ENCODE results near the gene GRIN1. TPM values are rescaled to one million over a fixed set of nuclear protein-coding genes. Genes with fewer than 3 reads are reported as not detected.

GRIN1 gene
- total RNA-seq, 1 experiment from 2014 or later, result 2.9 TPM

- Histone ChIP-seq H2AFZ (ENCODE audit: low read length) (no peak overlapping the region), H2BK120ac (ENCODE audit: low read depth, low read length, poor library complexity, severe bottlenecking) (no peak overlapping the region), H4K91ac (ENCODE audit: insufficient read length, low read depth, low read length) (no peak overlapping the region), H4K20me1 (ENCODE audit: control insufficient read depth, insufficient read depth, insufficient read length) (no peaks in the 10 kb centered on the region), H3T11ph (ENCODE audit: low read length) (no peak overlapping the region), H3K56ac (ENCODE audit: insufficient read length, low read depth, low read length) (no peak overlapping the region), H2AK5ac (ENCODE audit: insufficient read length, low read length) (no peak overlapping the region), H3K4me1 (ENCODE audit: insufficient read depth, low read length) (no peaks in the 10 kb centered on the region), H3K14ac (ENCODE audit: insufficient read depth, low read length) (no peak overlapping the region), H3K23me2 (ENCODE audit: insufficient read length, low read depth, low read length, poor library complexity, severe bottlenecking) (no peaks in the 10 kb centered on the region), H2BK5ac (ENCODE audit: insufficient read length, low read length) (no peak overlapping the region), H3K9me3 (ENCODE audit: control insufficient read depth, low read depth, low read length) (no peaks in the 10 kb centered on the region), H3K4ac (ENCODE audit: low read depth, low read length) (no peak overlapping the region), H3K9ac (ENCODE audit: extremely low read depth, insufficient read length, low read length) (no peak overlapping the region), H3K4me2 (ENCODE audit: insufficient read depth, insufficient read length, low read length) (no peak overlapping the region), H3K27ac (ENCODE audit: insufficient read length, low read depth, low read length) (no peak overlapping the region), H3K79me1 (ENCODE audit: insufficient read depth, low read depth, low read length, poor library complexity, severe bottlenecking) (no peaks in the 10 kb centered on the region), H3K79me2 (ENCODE audit: insufficient read depth, low read length) (no peaks in the 10 kb centered on the region), H2BK15ac (ENCODE audit: low read depth, low read length) (no peak overlapping the region), H3K18ac (ENCODE audit: insufficient read length, low read depth, low read length) (no peak overlapping the region), H4K5ac (ENCODE audit: insufficient read length, low read depth, low read length) (no peak overlapping the region), H3K27me3 (ENCODE audit: insufficient read depth, low read length) (peaks cover 4% of the 10 kb centered on the region; the same call in 1 of the 2 replicates), H2BK20ac (ENCODE audit: low read depth, low read length, poor library complexity, severe bottlenecking) (no peak overlapping the region), H2BK12ac (ENCODE audit: insufficient read length, low read depth, low read length) (no peak overlapping the region), H3K23ac (ENCODE audit: insufficient read length, low read depth, low read length) (no peak overlapping the region), H4K8ac (replicated peaks; ENCODE audit: insufficient read length, low read depth, low read length) (no peak overlapping the region)
- peak overlapping the region in 1 of 2 experiments; percentile 29; a peak in 1 of 5 replicates for H3K4me3 Mint-ChIP-seq
- H3K9me3 Mint-ChIP-seq, result peaks cover 0 to 3% of the 10 kb centered on the region in 2 experiments; a peak in 2 of 5 replicates
- peak; percentile 20; the same call in 1 of the 3 replicates for TF ChIP-seq CTCF (conservative IDR thresholded peaks at IDR 0.05)
- peaks cover 0 to 2% (median 0%) of the 10 kb centered on the region in 3 experiments; a peak in 1 of 7 replicates for H3K36me3 Mint-ChIP-seq (ENCODE audit: insufficient read depth in 1 of 3, low read depth in 3 of 3)
- no peaks in the 10 kb centered on the region for H3K4me1 Mint-ChIP-seq
- no peak for DNase-seq
- peaks cover 46% of the 10 kb centered on the region for H3K27me3 Mint-ChIP-seq (ENCODE audit: low read depth)
- no CpG with 5 or more reads among the region's 21 CpGs for WGBS (ENCODE audit: extremely low coverage, insufficient read length, low lambda C conversion rate)
- H3K27ac Mint-ChIP-seq, result no peak overlapping the region
Observed at GRCh38 chr9:137115394-137116026, 23.4 kb upstream of the GRIN1 start.

Data from H9 (cell line).